CD4-positive, alpha-beta T cell treated with Interleukin-2 at 100 ng/mL for 4 hours (primary cell): ENCODE measurements around the gene DCAF4L1.

Experiments
- DNase-seq: peaks from one replicate; pipeline ENCODE4 v3.0.0-alpha.2; 2020; ENCODE audit warnings: low spot score

DCAF4L1 gene

GRCh38 chr4:41981456-41981855 lies at the start of gene DCAF4L1:
Gene DCAF4L1, plus strand, starts transcription at chr4:41981756. Its CDS starts 37 bp downstream, at chr4:41981793.
- no peak for DNase-seq

GRCh38 chr4:41932988-41933387 lies 48.6 kb upstream of the DCAF4L1 start:
- DNase-seq: no peak

- DNase-seq: no peak
Measured at GRCh38 chr4:41933997-41934503, 47.5 kb upstream of the DCAF4L1 start.

- DNase-seq: no peak
Measured at GRCh38 chr4:41934514-41934900, 47.0 kb upstream of the DCAF4L1 start.

GRCh38 chr4:41934901-41935651 lies 46.5 kb upstream of the DCAF4L1 start, which contains the start of gene TMEM33:
Gene TMEM33, plus strand, starts transcription at chr4:41935429. Its CDS starts 56 bp downstream, at chr4:41935485.
- DNase-seq: peak; percentile 84

GRCh38 chr4:41935652-41936021 lies 45.9 kb upstream of the DCAF4L1 start:
- peak; percentile 9 for DNase-seq

GRCh38 chr4:41939016-41939626 lies 42.4 kb upstream of the DCAF4L1 start:
- no peak for DNase-seq

GRCh38 chr4:41940834-41941233 lies 40.7 kb upstream of the DCAF4L1 start:
- no peak for DNase-seq

GRCh38 chr4:41943506-41943905 lies 38.0 kb upstream of the DCAF4L1 start:
- DNase-seq: no peak

GRCh38 chr4:41944089-41944488 lies 37.5 kb upstream of the DCAF4L1 start:
- no peak for DNase-seq

GRCh38 chr4:41949531-41949930 lies 32.0 kb upstream of the DCAF4L1 start:
- DNase-seq: no peak

- DNase-seq: peak; percentile 26
Measured at GRCh38 chr4:41957634-41958033, 23.9 kb upstream of the DCAF4L1 start.

GRCh38 chr4:41963105-41963504 lies 18.5 kb upstream of the DCAF4L1 start:
- DNase-seq: peak; percentile 31

- no peak for DNase-seq
Measured at GRCh38 chr4:41964401-41964800, 17.2 kb upstream of the DCAF4L1 start.

- no peak for DNase-seq
Measured at GRCh38 chr4:41967392-41967791, 14.2 kb upstream of the DCAF4L1 start.

GRCh38 chr4:41969671-41970070 lies 11.9 kb upstream of the DCAF4L1 start:
- no peak for DNase-seq

GRCh38 chr4:41975341-41975740 lies 6.2 kb upstream of the DCAF4L1 start:
- DNase-seq: no peak

GRCh38 chr4:41976775-41977516 lies 4.6 kb upstream of the DCAF4L1 start:
- DNase-seq: no peak

GRCh38 chr4:41977709-41978108 lies 3.8 kb upstream of the DCAF4L1 start:
- DNase-seq: no peak

GRCh38 chr4:41982716-41983115 lies 1.2 kb downstream of the DCAF4L1 start:
- no peak for DNase-seq

GRCh38 chr4:41985151-41985550 lies 3.6 kb downstream of the DCAF4L1 start:
- DNase-seq: no peak

- no peak for DNase-seq
Measured at GRCh38 chr4:41989994-41990364, 8.4 kb downstream of the DCAF4L1 start.
